GM04503 (cell line): ENCODE results near the gene AKR1B1.

Experiments
- DNase-seq: peaks from one replicate; pipeline ENCODE4 v3.0.0-alpha.2; 2012; ENCODE audit warnings: low read depth

The AKR1B1 gene

GRCh38 chr7:134444198-134444960, 14.5 kb downstream of the AKR1B1 start:
- DNase-seq = no peak

GRCh38 chr7:134443396-134444070, 15.4 kb downstream of the AKR1B1 start:
- DNase-seq = no peak

GRCh38 chr7:134442441-134443220, 16.3 kb downstream of the AKR1B1 start:
- no peak for DNase-seq

- no peak for DNase-seq
Observed at GRCh38 chr7:134441264-134441663, 17.6 kb downstream of the AKR1B1 start.

GRCh38 chr7:134440476-134440875, 18.4 kb downstream of the AKR1B1 start:
- no peak for DNase-seq

GRCh38 chr7:134440067-134440466, 18.8 kb downstream of the AKR1B1 start:
- DNase-seq = no peak

GRCh38 chr7:134438946-134439345, 20.0 kb downstream of the AKR1B1 start:
- no peak for DNase-seq

- DNase-seq = peak; percentile 37
Observed at GRCh38 chr7:134435161-134435920, 23.6 kb downstream of the AKR1B1 start.

GRCh38 chr7:134434701-134435100, 24.2 kb downstream of the AKR1B1 start:
- DNase-seq = no peak

- DNase-seq = no peak
Observed at GRCh38 chr7:134433430-134433829, 25.5 kb downstream of the AKR1B1 start.

GRCh38 chr7:134432296-134433152, 26.4 kb downstream of the AKR1B1 start:
- DNase-seq = peak; percentile 62

GRCh38 chr7:134431815-134432214, 27.1 kb downstream of the AKR1B1 start:
- DNase-seq = no peak

GRCh38 chr7:134429481-134429880, 29.4 kb downstream of the AKR1B1 start:
- no peak for DNase-seq

GRCh38 chr7:134428942-134429341, 30.0 kb downstream of the AKR1B1 start:
- no peak for DNase-seq

- peak; percentile 16 for DNase-seq
Observed at GRCh38 chr7:134427896-134428295, 31.0 kb downstream of the AKR1B1 start.

GRCh38 chr7:134425777-134426176, 33.1 kb downstream of the AKR1B1 start:
- DNase-seq = no peak

GRCh38 chr7:134422638-134423037, 36.3 kb downstream of the AKR1B1 start:
- DNase-seq = no peak

GRCh38 chr7:134422008-134422407, 36.9 kb downstream of the AKR1B1 start:
- DNase-seq = no peak

- peak; percentile 28 for DNase-seq
Observed at GRCh38 chr7:134420424-134421125, 38.3 kb downstream of the AKR1B1 start.

- DNase-seq = no peak
Observed at GRCh38 chr7:134419875-134420274, 39.0 kb downstream of the AKR1B1 start.
